Subcutaneous abdominal adipose tissue (tissue), 5 donors: Measurements from ENCODE around the gene NMU.
"Not testable (repeated sequence)": the region's sequence is repeated elsewhere in the genome, so short reads cannot be mapped to it uniquely, and the experiment has no call there.

Source experiments
- H3K27ac ChIP-seq: one replicate; pipeline ENCODE4 v1.7.0; 2013; ENCODE audit warnings: low read depth, mild to moderate bottlenecking, inconsistent platforms, low read length, moderate library complexity
- H3K27me3 ChIP-seq, 5 donors: one replicate each; pipeline ENCODE4 v1.7.0; 2013; ENCODE audit warnings: low read length in 5 of 5, inconsistent platforms in 1 of 5; ENCODE audit not compliant: control insufficient read depth in 5 of 5, insufficient read depth in 4 of 5
- H3K36me3 ChIP-seq, 5 donors: one replicate each; pipeline ENCODE4 v1.7.0; 2013; ENCODE audit warnings: low read length in 5 of 5; ENCODE audit not compliant: control insufficient read depth in 5 of 5, insufficient read depth in 5 of 5
- H3K4me1 ChIP-seq, 5 donors: one replicate each; pipeline ENCODE4 v1.7.0; 2013; ENCODE audit warnings: low read length in 5 of 5, mild to moderate bottlenecking in 3 of 5, moderate library complexity in 1 of 5; ENCODE audit not compliant: control insufficient read depth in 5 of 5, insufficient read depth in 5 of 5
- H3K4me3 ChIP-seq, 5 donors: one replicate each; pipeline ENCODE4 v1.7.0; 2013; ENCODE audit warnings: low read length in 5 of 5, low read depth in 1 of 5
- H3K9ac ChIP-seq, 5 donors: one replicate each; pipeline ENCODE4 v1.7.0; 2013; ENCODE audit warnings: low read length in 5 of 5, mild to moderate bottlenecking in 4 of 5, moderate library complexity in 3 of 5
- H3K9me3 ChIP-seq, 5 donors: one replicate each; pipeline ENCODE4 v1.7.0; 2013; ENCODE audit warnings: low read length in 5 of 5; ENCODE audit not compliant: control insufficient read depth in 5 of 5
- donor health status: healthy.
- donor health status: healthy.
- donor health status: healthy.
- donor health status: healthy.
- donor health status: healthy.

Gene NMU

DNA sequence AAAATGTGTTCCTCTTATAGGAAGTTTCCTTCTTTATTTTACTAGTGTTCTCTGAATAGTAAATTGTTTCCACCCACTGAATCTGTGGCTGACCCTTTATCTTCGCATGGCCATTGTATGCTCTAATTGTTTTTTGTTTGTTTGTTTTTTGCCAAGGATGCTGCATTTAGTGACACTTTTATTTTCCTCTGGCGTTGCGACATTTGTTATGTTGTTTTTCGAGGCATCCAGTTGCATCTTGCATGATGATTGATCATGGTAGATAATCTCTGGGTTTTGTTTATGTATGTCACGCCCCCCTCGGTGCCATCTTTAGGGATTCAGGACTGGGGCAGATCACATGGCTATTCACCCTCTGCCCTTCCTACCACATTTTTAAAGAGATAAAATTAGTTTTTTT lies 2.2 kb downstream of the NMU start:
- Histone ChIP-seq H3K27me3 (peaks cover 19 to 28% (median 27%) of the 10 kb centered on the region in 5 donors), H3K4me1 (peaks cover 0 to 22% (median 18%) of the 10 kb centered on the region in 5 donors), H3K36me3 (no peaks in the 10 kb centered on the region), H3K9ac (no peak overlapping the region), H3K27ac (no peak overlapping the region), H3K4me3 (no peak overlapping the region), H3K9me3 (no peaks in the 10 kb centered on the region)

DNA sequence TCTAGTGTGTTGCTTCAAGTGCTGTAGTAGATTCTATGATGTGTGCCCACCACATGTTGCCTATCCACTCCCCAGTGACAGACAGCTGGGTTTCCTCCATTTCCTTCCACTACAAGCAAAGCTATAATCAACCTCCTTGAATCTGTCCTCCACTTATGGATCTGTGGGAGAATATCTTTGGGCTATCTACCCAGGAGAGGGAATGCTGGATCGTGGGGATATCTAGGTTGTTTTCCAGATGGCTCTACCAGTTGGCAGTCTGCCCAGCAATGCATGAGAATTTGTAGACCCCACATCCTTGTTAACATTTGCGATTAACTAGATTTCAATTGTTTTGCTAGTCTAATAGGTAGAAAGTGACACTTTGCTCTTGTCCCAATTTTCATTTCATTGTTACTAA lies 10.3 kb downstream of the NMU start:
- no peaks in the 10 kb centered on the region for H3K36me3 ChIP-seq
- H3K9ac ChIP-seq, result no peak overlapping the region
- no peaks in the 10 kb centered on the region for H3K27me3 ChIP-seq
- H3K4me3 ChIP-seq, result no peak overlapping the region
- H3K9me3 ChIP-seq, result no peaks in the 10 kb centered on the region
- H3K4me1 ChIP-seq, result no peaks in the 10 kb centered on the region
- H3K27ac ChIP-seq, result no peak overlapping the region

DNA sequence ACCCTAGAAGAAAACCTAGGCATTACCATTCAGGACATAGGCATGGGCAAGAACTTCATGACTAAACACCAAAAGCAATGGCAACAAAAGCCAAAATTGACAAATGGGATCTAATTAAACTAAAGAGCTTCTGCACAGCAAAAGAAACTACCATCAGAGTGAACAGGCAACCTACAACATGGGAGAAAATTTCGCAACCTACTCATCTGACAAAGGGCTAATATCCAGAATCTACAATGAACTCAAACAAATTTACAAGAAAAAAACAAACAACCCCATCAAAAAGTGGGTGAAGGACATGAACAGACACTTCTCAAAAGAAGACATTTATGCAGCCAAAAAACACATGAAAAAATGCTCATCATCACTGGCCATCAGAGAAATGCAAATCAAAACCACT lies 12.0 kb downstream of the NMU start:
- H3K9ac ChIP-seq, H3K9me3 ChIP-seq, H3K27ac ChIP-seq, H3K27me3 ChIP-seq, H3K4me3 ChIP-seq, H3K4me1 ChIP-seq, H3K36me3 ChIP-seq: not testable (repeated sequence)

- Histone ChIP-seq H3K4me3 (no peak overlapping the region), H3K27me3 (no peaks in the 10 kb centered on the region), H3K9me3 (no peaks in the 10 kb centered on the region), H3K36me3 (no peaks in the 10 kb centered on the region), H3K9ac (no peak overlapping the region), H3K4me1 (no peaks in the 10 kb centered on the region), H3K27ac (no peak overlapping the region)
These were observed 17.5 kb downstream of the NMU start for GRCh38 chr4:55618546-55619143.

GRCh38 chr4:55617587-55618197 lies 18.4 kb downstream of the NMU start:
- no peaks in the 10 kb centered on the region for H3K36me3 ChIP-seq
- no peaks in the 10 kb centered on the region for H3K27me3 ChIP-seq
- H3K9me3 ChIP-seq, result no peaks in the 10 kb centered on the region
- H3K4me1 ChIP-seq, result no peaks in the 10 kb centered on the region
- no peak overlapping the region for H3K27ac ChIP-seq
- no peak overlapping the region for H3K9ac ChIP-seq
- H3K4me3 ChIP-seq, result no peak overlapping the region

DNA sequence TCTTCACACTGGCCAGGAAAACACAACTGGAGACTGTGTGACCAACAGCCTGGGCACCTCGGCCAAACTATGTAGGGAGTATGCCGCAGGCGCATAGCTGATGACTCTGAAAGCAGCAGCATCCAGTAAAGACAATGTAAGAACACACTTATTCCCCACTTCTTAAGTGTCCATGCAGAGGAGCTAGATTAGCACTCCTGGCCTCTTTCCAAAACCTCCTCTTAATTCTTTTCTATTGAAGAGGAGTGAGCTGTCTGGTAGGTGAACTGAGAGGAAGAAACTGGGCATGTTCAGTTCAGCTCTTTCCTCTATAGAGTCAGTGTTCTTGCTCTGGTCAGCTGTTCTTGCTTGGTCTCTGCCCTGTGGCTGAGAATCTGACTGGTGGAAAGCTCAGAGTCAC lies 21.1 kb downstream of the NMU start:
- Histone ChIP-seq H3K4me1 (no peaks in the 10 kb centered on the region), H3K36me3 (no peaks in the 10 kb centered on the region), H3K27ac (no peak overlapping the region), H3K4me3 (no peak overlapping the region), H3K9ac (no peak overlapping the region), H3K27me3 (no peaks in the 10 kb centered on the region), H3K9me3 (no peaks in the 10 kb centered on the region)

DNA sequence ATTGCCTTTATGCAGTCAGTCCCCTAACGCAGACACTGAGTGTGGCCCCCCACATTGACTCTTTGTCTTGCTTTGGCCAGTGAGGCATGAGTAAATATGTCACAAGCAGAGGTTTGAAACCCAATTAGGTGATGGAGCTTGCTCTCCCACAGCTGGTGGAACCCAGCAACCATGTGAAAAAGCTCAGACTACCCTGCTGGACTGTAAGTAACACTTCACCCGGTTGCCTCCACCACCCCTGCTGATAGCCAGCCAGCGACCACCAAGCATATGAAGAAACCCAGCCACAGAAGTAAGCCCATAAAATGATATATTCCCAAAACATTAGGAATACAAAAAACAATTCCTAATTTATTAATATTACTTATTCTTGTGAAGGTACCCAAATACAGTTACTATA lies 22.5 kb downstream of the NMU start:
- Histone ChIP-seq H3K27ac (no peak overlapping the region), H3K9me3 (no peaks in the 10 kb centered on the region), H3K36me3 (no peaks in the 10 kb centered on the region), H3K4me3 (no peak overlapping the region), H3K4me1 (peaks cover 0 to 5% (median 0%) of the 10 kb centered on the region in 5 donors), H3K9ac (no peak overlapping the region), H3K27me3 (no peaks in the 10 kb centered on the region)

- peaks cover 0 to 5% (median 0%) of the 10 kb centered on the region in 5 donors for H3K4me1 ChIP-seq
- no peaks in the 10 kb centered on the region for H3K36me3 ChIP-seq
- H3K9me3 ChIP-seq, result no peaks in the 10 kb centered on the region
- H3K9ac ChIP-seq, result no peak overlapping the region
- H3K27me3 ChIP-seq, result no peaks in the 10 kb centered on the region
- no peak overlapping the region for H3K4me3 ChIP-seq
- no peak overlapping the region for H3K27ac ChIP-seq
These were observed 23.8 kb downstream of the NMU start for GRCh38 chr4:55612341-55612740.

- no peak overlapping the region for H3K27ac ChIP-seq
- H3K27me3 ChIP-seq, result no peaks in the 10 kb centered on the region
- H3K36me3 ChIP-seq, result no peaks in the 10 kb centered on the region
- H3K9ac ChIP-seq, result no peak overlapping the region
- H3K9me3 ChIP-seq, result no peaks in the 10 kb centered on the region
- H3K4me3 ChIP-seq, result no peak overlapping the region
- peaks cover 0 to 5% (median 0%) of the 10 kb centered on the region in 5 donors for H3K4me1 ChIP-seq
These were observed 24.6 kb downstream of the NMU start for GRCh38 chr4:55611358-55612059.

- Histone ChIP-seq H3K27me3 (no peaks in the 10 kb centered on the region), H3K27ac (no peak overlapping the region), H3K4me1 (peaks cover 0 to 5% (median 0%) of the 10 kb centered on the region in 5 donors), H3K9ac (no peak overlapping the region), H3K36me3 (no peaks in the 10 kb centered on the region), H3K9me3 (no peaks in the 10 kb centered on the region), H3K4me3 (no peak overlapping the region)
These were observed 25.7 kb downstream of the NMU start for GRCh38 chr4:55610381-55610780.
